T1000 (cell line): Measurements from ENCODE around the gene TCP10L.
"Not testable (repeated sequence)": the region's sequence is repeated elsewhere in the genome, so short reads cannot be mapped to it uniquely, and the experiment has no call there.

Experiments
- DNase-seq: peaks from one replicate; lab custom pipeline; 2025; ENCODE audit warnings: mixed read lengths; lab: John Stamatoyannopoulos, UW

Gene TCP10L

DNA sequence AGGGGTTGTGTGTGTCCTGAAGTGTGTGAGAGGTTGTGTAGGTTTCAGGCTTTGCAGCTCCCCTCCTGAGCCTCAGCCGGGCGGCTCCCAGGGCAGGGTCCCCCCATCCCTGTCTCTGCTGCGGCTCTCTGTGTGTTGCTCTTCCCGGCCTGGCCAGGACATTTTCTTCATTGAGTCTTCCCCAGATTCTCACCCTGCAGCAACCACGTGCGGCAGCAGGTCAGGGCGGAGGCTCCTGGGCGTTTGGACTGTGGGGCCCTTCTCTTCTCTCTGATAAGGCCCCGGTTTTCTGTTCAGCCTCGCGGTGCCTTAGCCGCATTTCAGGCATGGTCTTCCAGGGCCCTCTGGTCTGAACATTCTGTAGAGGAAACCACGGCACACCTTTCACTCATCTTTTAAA, 1.8 kb upstream of the TCP10L start:
- DNase-seq = no peak

DNA sequence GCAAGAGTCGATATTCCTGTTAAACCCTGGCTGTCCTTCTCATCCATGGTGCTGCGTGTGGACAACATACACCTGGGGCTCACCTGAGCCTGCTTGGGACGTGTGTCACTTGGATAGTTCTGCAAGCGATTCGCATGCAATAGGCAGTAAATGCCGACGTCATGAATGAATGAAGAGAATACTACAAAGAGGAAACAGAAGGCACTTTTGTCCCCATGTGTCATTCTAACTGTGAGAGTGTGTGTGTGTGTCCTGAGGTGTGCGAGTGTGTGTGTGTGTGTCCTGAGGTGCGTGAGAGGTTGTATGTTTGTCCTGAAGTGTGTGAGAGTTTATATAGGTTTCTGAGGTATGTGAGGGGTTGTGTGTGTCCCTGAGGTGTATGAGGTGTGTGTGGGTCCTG, 647 bp upstream of the TCP10L start:
- DNase-seq = no peak

DNA sequence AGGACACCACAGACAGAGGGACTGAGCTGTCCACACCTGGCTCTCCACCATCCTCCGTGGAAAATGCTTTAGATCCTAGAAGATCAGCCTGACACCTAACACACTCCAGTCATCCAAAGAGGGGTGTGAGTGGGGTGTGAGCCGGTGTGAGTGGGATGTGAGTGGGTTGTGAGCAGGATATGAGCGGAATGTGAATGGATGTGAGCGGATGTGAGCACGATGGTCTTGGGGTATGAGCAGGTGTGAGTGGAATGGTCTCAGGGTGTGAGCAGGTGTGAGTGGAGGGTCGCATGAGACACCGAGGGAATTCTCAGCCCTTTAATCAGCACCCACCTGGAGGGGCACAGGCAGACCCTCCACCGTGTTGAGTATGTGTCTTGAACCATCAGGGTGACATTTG, 851 bp downstream of the TCP10L start:
- no peak for DNase-seq

- DNase-seq = no peak
These were observed 3.6 kb downstream of the TCP10L start for GRCh38 chr21:32581732-32582131.

- DNase-seq = no peak
These were observed 4.4 kb downstream of the TCP10L start for GRCh38 chr21:32580949-32581348.

DNA sequence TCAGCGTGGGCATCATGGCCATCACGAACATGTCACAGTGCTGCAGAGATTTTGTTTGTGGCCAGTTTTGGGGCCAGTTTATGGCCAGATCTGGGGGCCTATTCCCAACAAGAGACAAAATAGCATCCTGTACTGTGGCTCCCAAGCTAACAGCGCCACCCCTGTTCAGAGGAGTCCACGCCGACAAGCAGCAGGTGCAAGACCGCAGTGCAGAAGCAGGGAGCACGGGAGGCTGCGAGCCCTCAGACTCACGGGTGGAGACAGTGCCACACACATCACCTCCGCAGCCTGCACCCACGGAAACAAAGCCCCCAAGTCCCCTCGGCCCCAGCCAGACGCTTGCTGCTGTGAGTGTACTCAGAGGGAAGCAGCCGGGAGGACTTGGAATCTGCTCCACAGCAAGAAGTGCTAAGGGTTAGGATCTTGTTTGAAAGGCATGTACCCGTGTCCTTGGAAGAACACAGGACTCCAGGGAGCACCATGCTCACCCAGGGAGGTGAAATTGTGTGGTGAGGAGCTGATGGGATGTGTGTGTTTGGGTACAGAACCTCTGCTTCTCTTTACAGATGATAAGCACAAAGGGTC, 7.1 kb downstream of the TCP10L start:
- no peak for DNase-seq

GRCh38 chr21:32576011-32576410, 9.3 kb downstream of the TCP10L start:
- no peak for DNase-seq

GRCh38 chr21:32574946-32575925, 10.1 kb downstream of the TCP10L start:
- no peak for DNase-seq

- no peak for DNase-seq
These were observed 12.5 kb downstream of the TCP10L start for GRCh38 chr21:32572574-32573420.

DNA sequence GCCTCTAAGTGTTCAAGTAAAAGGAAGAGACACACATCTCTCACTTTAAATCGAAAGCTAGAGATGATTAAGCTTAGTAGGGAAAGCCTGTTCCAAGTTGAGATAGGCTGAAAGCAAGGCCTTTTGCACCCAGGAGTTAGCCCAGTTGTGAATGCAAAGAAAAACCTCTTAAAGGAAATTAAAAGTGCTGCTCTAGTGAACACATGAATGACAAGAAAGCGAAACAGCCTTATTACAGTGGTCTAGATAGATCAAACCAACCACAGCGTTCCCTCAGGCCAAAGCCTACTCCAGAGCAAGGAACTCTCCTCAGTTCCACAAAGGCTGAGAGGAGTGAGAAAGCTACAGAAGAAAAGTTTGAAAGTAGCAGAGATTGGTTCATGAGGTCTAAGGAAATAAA, 14.9 kb downstream of the TCP10L start:
- no peak for DNase-seq

GRCh38 chr21:32569261-32570230, 15.8 kb downstream of the TCP10L start:
- peak; percentile 59 for DNase-seq

DNA sequence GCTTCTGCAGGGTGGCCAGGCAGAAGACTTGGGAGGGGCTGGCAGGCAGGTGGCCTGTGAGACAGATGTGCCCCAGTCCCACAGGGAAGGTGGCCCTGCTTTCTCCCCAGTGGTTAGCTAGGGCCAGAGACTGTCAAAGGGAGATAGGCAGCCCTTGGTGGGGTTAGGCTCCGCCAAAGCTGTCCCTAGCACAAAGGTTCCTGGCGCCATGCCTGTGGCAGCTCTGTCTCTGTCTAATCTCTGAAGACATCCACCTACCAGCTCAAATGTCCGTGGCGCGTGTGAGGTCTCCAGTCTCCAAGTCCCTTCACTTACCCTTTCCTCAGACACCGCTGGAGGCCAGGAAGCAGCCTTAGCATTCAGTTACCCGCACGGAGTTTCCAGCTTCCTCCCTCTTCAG, 17.7 kb downstream of the TCP10L start:
- DNase-seq = no peak

DNA sequence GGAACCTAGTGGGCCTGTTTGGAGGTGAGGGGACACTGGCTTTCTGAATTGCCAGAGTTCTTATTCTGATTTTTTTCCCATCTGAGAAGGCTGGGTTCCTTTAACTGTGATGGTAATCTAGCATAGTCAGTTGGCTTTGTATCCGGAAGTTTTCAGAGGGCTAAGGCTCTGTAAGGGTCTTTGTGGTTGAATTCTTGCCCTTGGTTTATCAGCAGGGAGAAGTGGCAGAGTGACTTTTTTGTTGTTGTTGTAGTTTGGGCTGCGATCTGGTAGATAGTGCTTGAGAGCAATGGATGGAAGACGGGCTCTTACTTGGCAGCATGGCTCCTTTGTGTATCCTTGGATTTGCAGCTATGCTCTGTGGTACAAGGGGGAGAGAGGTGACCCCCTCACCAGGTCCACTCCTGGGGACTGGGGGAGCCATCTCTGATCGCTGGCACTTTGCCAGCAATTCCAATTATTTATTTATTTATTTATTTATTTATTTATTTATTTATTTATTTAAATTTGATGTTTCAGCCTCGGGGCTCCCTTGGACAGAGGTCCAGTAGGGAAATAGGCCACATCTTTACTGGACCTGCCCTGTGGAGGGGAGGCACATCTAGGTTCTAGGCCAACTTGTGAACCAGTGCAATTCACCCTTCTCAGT, 18.5 kb downstream of the TCP10L start:
- no peak for DNase-seq

DNA sequence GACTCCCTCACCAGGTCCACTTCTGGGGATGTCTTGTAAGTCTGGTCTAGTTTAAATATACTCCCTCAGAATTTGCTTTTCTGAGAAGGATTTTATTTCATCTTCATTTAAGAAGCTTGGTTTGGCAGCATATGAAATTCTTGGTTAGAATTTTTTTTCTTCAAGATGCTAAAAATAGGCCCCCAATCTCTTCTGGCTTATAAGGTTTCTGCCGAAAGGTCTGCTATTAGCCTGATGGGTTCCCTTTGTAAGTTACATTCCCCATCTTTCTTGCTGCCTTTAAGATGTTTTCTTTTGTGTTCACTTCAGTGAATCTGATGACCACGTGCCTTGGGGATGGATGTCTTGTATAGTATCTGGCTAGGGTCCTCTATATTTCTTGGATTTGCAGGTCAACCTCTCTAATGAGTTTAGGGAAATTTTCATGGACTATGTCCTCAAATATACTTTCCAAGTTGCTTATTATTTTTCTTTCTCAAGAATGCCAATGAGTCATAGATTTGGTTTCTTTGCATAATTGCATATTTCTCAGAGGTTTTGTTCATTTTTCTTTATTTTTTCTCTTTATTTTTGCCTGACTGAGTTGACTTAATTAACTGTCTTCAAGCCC, 19.4 kb downstream of the TCP10L start:
- DNase-seq = no peak

GRCh38 chr21:32562915-32563314, 22.4 kb downstream of the TCP10L start:
- DNase-seq = no peak

DNA sequence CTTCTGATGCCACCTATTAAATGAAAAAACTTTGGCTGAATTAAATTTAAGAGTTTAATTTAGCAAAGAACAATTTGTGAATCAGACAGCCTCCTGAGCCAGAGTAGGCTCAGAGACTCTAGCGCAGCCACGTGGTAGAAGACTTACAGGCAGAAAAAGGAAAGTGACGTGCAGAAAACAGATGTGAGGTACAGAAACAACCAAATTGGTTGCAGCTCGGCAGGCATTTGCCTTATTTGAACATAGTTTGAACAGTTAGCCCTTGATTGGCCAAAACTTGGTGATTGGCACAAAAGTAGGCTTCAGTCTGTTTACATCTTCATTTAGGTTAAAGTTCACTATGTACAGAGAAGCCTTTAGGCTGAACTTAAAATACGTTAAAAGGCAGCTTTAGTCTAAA, 22.9 kb downstream of the TCP10L start:
- DNase-seq = no peak

GRCh38 chr21:32561476-32561875, 23.8 kb downstream of the TCP10L start:
- not testable (repeated sequence) for DNase-seq

- DNase-seq = no peak
These were observed 24.4 kb downstream of the TCP10L start for GRCh38 chr21:32560896-32561295.

DNA sequence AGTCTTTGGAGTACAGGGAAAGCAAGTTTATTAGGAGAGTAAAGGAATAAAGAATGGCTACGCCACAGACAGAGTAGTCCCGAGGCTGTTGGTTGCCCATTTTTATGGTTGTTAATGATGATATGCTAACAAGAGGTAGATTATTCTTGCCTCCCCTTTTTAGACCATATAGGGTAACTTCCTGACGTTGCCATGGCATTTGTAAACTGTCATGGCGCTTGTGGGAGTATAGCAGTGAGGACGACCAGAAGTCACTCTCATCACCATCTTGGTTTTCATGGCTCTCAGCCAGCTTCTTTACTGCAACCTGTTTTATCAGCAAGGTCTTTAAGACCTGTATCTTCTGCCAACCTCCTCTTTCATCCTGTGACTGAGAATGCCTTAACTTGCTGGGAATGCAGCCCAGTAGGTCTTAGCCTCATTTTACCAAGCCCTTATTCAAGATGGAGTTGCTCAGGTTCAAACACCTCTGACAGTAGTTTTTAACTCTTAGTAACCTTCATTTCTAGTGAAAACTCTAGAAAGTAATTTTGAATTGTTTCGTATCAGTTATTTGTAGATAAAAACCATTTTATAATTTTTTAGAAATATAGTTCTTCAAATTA, 26.2 kb downstream of the TCP10L start:
- no peak for DNase-seq

- no peak for DNase-seq
These were observed 27.2 kb downstream of the TCP10L start for GRCh38 chr21:32558106-32558505.
